HL-60/S4 (cell line): ENCODE results near the gene HTR1D.

Source experiments
- in situ Hi-C: fragments of 300-500 bp; cut with MboI; formaldehyde crosslinking; loops from 2 replicates; pipeline ENCODE4 v1.14.3; 2022; ENCODE audit warnings: low sequenced_read_pairs

Gene HTR1D

GRCh38 chr1:23187637-23188036, 29.7 kb downstream of the HTR1D start:
- in situ Hi-C loops: loop anchor here (10.0 kb wide), 1 partner anchor 213 kb away; the partner anchor contains the start of gene LACTBL1

GRCh38 chr1:23185381-23185780, 31.9 kb downstream of the HTR1D start:
- in situ Hi-C loops: loop anchor here (10.0 kb wide), 1 partner anchor 211 kb away; the partner anchor contains the start of gene LACTBL1

- in situ Hi-C loops: loop anchor here (5.0 to 10.0 kb wide), 2 partner anchors 87 to 210 kb away; partner anchors contain the start of gene LACTBL1
Observed at GRCh38 chr1:23184212-23184934, 32.9 kb downstream of the HTR1D start.

- in situ Hi-C loops: loop anchor here (5.0 to 10.0 kb wide), 2 partner anchors 83 to 205 kb away; partner anchors contain the start of gene LACTBL1
Observed at GRCh38 chr1:23179862-23180261, 37.4 kb downstream of the HTR1D start.

GRCh38 chr1:23178950-23179349, 38.4 kb downstream of the HTR1D start:
- in situ Hi-C loops: no loop called here

GRCh38 chr1:23178414-23178813, 38.9 kb downstream of the HTR1D start:
- in situ Hi-C loops: no loop called here

GRCh38 chr1:23177438-23178380, 39.6 kb downstream of the HTR1D start:
- in situ Hi-C loops: no loop called here

DNA sequence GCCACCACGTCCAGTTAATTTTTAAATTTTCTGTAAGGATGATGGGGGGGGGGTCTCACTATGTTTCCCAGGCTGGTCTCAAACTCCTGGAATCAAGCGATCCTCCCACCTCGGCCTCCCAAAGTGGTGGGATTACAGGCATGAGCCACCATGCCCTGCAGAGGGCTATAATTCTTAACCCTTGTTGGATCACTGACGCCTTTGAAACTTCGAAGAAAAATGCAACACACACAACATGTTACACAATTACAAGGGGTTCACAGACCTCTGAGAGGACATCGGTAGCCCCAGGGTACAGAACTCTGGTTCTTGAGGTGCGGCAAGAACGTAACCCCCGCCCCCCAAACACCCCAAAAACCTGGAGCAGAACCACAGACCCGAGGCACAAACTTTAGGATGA, 40.3 kb downstream of the HTR1D start:
- in situ Hi-C loops: no loop called here

- in situ Hi-C loops: no loop called here
Observed at GRCh38 chr1:23174426-23175110, 42.7 kb downstream of the HTR1D start.

DNA sequence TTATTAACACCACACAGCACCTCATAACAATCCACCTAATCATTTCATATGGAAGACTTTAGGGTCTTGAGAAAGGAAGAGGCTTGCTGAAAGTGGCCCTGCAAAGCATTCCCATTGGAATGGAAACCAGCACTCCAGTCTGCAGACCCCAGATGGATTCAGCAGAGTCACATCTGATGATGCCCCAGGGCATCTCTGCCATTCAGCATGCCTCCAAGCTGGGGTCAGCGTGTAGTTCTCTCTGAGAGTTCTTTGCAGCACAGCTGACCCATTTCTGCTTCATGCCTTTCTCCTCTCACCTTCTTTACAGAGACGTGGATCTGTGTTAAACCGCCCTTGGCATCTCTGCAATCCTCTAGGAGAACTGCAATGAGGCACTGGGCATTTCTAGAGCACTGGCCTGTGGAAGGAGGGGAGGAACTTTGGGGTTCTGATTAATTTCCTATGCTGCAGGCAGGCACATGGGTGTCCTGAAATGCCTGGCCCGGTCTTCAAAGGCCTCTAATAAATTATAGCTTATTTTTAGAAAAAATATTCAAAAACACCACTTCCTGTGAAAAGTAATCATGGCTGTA, 46.0 kb downstream of the HTR1D start:
- in situ Hi-C loops: no loop called here

- in situ Hi-C loops: no loop called here
Observed at GRCh38 chr1:23169727-23170335, 47.5 kb downstream of the HTR1D start.

DNA sequence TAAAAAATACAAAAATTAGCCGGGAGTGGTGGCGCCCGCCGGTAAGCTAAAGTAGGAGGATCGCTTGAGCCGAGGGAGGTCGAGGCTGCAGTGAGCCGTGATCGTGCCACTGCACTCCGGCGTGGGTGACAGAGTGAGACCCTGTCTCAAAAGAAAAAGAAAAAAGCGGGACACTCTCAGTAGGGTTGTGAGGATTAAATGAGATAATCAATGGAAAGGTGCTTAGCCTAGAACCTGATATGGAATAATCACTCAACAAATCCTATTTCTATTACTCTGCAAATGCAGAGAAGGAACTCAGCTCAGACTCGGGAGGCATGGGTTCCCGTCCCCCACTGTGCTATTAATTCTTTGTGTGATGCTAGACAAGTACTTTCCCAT, 48.1 kb downstream of the HTR1D start:
- in situ Hi-C loops: no loop called here

GRCh38 chr1:23168445-23169194, 48.7 kb downstream of the HTR1D start, which contains the start of gene LUZP1:
TSS of gene LUZP1 (minus strand) at chr1:23168856.
- in situ Hi-C loops: no loop called here

- in situ Hi-C loops: no loop called here
Observed at GRCh38 chr1:23168079-23168444, 49.2 kb downstream of the HTR1D start.

DNA sequence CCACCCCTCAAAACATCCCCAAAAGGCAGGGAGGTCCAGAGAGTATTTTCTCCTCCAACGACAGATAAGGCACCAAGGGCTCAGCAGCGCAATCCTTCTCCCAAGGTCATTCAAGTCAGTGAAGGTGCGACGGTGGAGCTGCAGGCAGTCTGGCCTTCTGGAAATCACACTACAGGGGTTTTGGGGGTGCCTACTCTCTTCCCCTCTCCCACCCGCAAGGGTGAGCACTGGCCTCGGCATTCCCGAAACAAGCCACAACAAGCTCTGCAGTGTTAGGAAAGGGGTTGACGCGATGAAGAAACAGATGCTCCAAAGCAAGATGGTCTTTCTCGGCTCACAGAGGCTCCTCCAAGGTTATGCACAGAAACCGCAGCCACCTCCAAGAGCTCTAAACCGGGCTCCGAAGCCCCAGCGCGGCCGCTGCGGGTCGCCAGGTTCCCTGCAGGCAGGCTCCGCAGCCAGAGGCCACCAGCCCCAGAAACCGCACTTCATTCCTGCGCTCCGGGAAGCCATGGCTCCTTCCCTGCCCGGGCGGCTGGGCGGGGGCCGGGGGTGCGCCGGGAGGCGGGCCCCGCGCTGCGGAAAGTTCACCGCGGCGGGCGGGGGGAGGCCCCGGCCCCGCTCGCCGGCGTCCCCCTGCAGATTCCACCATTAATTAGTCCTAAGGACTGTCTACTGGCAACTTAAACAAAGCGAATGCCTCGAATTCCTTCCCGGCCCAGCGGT, 49.8 kb downstream of the HTR1D start:
- in situ Hi-C loops: no loop called here

- in situ Hi-C loops: no loop called here
Observed at GRCh38 chr1:23166854-23167253, 50.4 kb downstream of the HTR1D start.

DNA sequence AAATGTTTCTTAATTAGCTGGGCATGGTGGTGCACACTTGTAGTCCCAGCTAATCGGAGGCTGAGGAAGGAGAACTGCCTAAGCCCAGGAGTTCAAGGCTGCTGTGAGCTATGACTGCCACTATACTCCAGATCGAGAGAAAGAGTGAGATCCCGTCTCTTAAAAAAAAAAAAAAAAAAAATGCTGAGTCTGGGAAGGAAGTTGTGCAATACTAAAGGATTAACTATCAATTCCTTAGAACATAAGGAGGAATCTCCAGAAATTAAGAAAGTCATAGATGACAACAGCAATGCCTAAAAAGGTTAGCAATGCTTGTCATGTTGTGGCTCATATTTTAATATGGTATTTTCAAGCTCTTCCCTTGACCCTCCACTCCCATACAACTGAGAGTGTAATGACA, 53.9 kb downstream of the HTR1D start:
- in situ Hi-C loops: no loop called here

- in situ Hi-C loops: no loop called here
Observed at GRCh38 chr1:23159963-23160877, 57.1 kb downstream of the HTR1D start.
